Measurements from ENCODE around the gene KAT6B. TPM values are rescaled to one million over a fixed set of nuclear protein-coding genes. Genes with fewer than 3 reads are reported as not detected.

KAT6B gene
- polyA plus RNA-seq, 1 donor from 2014 or later: 11.5 TPM

DNA sequence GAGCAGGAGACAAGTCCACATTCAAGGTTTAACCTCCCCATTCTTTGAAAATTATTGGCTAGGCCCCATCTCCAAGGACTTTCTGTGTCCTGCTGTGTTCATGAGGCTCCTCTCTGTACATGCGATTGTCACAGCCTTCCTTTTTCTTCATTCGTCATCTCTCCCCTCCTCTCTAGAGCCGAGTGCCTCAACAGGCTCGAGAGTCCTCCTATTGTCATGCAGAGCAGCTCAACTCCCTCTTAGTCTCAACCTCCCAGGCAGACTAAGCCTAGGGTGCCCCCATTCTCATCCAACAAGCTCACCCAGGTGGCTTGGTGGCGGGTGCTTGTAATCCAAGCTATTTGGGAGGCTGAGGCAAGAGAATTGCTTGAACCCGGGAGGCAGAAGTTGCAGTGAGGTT, 249.9 kb downstream of the KAT6B start:
- Histone ChIP-seq H3K27me3 (ENCODE audit: insufficient read depth, low read depth, low read length) (no peaks in the 10 kb centered on the region), H3K79me2 (replicated peaks; ENCODE audit: insufficient read depth, low read length) (no peaks in the 10 kb centered on the region), H3K9ac (ENCODE audit: low read length) (no peak overlapping the region), H2AFZ (ENCODE audit: low read depth, low read length) (no peak overlapping the region), H3K4me3 (ENCODE audit: low read length) (no peak overlapping the region), H4K20me1 (ENCODE audit: insufficient read depth) (no peaks in the 10 kb centered on the region), H3K4me2 (ENCODE audit: low read length) (no peak overlapping the region), H3K9me3 (ENCODE audit: low read length) (no peaks in the 10 kb centered on the region), H3K36me3 (ENCODE audit: insufficient read depth, low read length) (no peaks in the 10 kb centered on the region), H3K9me2 (ENCODE audit: insufficient read depth, low read length) (no peaks in the 10 kb centered on the region), H3K27ac (ENCODE audit: low read length) (no peak overlapping the region), H3F3A (ENCODE audit: insufficient read depth, low read length, poor library complexity, severe bottlenecking) (no peaks in the 10 kb centered on the region)
- TF ChIP-seq SMC3 (conservative IDR thresholded peaks at IDR 0.05; ENCODE audit: poor library complexity): no peak
- no peak for TF ChIP-seq MXI1 (conservative IDR thresholded peaks at IDR 0.05; ENCODE audit: poor library complexity, severe bottlenecking)
- TF ChIP-seq RAD21 (conservative IDR thresholded peaks at IDR 0.05): no peak
- no peak for TF ChIP-seq EP300 (conservative IDR thresholded peaks at IDR 0.05; ENCODE audit: poor library complexity, severe bottlenecking)
- no peak for TF ChIP-seq POLR2AphosphoS5 (IDR thresholded peaks at IDR 0.05)
- TF ChIP-seq, protein P1, sequence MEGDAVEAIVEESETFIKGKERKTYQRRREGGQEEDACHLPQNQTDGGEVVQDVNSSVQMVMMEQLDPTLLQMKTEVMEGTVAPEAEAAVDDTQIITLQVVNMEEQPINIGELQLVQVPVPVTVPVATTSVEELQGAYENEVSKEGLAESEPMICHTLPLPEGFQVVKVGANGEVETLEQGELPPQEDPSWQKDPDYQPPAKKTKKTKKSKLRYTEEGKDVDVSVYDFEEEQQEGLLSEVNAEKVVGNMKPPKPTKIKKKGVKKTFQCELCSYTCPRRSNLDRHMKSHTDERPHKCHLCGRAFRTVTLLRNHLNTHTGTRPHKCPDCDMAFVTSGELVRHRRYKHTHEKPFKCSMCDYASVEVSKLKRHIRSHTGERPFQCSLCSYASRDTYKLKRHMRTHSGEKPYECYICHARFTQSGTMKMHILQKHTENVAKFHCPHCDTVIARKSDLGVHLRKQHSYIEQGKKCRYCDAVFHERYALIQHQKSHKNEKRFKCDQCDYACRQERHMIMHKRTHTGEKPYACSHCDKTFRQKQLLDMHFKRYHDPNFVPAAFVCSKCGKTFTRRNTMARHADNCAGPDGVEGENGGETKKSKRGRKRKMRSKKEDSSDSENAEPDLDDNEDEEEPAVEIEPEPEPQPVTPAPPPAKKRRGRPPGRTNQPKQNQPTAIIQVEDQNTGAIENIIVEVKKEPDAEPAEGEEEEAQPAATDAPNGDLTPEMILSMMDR (IDR thresholded peaks at IDR 0.05; ENCODE audit: poor library complexity, severe bottlenecking): no peak
- no peak for TF ChIP-seq TAF1 (IDR thresholded peaks at IDR 0.05; ENCODE audit: low read depth)
- TF ChIP-seq EZH2 (IDR thresholded peaks at IDR 0.05; ENCODE audit: borderline replicate concordance, insufficient read depth, low read length, poor library complexity, severe bottlenecking): no peak

DNA sequence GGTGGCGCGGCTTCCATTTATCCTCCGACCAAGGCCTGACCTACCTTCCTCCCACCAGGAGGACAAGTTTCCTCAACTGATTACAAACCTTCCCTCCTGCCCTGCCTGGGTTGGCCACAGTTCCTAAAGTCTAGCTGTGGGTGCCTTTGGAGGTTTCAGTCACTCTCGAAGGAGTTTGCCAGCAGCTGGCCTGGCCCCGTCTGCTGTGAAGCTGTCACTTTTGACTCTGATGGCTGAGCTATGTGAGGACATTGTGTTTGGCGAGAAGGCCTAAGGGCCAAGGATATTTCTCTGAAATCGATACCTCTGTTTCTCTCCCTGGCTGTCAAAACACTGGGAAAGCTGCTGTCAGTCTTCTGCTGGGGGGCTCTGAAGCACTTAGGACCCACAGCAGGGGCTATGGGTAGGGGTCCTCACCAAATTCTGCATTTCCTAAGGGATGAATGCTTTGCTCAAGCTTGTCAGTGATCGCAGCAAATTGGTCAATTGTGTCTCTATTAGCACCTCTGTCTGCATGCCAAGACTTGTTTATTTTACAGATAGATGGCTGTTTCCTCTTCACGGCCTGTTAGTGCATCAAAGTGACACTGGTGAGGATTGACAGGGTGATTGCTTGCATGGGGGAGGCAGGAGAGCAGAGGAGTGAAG, 253.2 kb downstream of the KAT6B start:
- no peaks in the 10 kb centered on the region for H3K9me3 ChIP-seq (ENCODE audit: low read length)
- TF ChIP-seq RAD21 (conservative IDR thresholded peaks at IDR 0.05): no peak
- TF ChIP-seq MXI1 (conservative IDR thresholded peaks at IDR 0.05; ENCODE audit: poor library complexity, severe bottlenecking): no peak
- TF ChIP-seq, protein P1 (IDR thresholded peaks at IDR 0.05; ENCODE audit: poor library complexity, severe bottlenecking): no peak
- TF ChIP-seq SMC3 (conservative IDR thresholded peaks at IDR 0.05; ENCODE audit: poor library complexity): no peak
- peak; percentile 82 for TF ChIP-seq EP300 (conservative IDR thresholded peaks at IDR 0.05; ENCODE audit: poor library complexity, severe bottlenecking)
- TF ChIP-seq TAF1 (IDR thresholded peaks at IDR 0.05; ENCODE audit: low read depth): no peak
- TF ChIP-seq EZH2 (IDR thresholded peaks at IDR 0.05; ENCODE audit: borderline replicate concordance, insufficient read depth, low read length, poor library complexity, severe bottlenecking): no peak
- TF ChIP-seq, protein P2, sequence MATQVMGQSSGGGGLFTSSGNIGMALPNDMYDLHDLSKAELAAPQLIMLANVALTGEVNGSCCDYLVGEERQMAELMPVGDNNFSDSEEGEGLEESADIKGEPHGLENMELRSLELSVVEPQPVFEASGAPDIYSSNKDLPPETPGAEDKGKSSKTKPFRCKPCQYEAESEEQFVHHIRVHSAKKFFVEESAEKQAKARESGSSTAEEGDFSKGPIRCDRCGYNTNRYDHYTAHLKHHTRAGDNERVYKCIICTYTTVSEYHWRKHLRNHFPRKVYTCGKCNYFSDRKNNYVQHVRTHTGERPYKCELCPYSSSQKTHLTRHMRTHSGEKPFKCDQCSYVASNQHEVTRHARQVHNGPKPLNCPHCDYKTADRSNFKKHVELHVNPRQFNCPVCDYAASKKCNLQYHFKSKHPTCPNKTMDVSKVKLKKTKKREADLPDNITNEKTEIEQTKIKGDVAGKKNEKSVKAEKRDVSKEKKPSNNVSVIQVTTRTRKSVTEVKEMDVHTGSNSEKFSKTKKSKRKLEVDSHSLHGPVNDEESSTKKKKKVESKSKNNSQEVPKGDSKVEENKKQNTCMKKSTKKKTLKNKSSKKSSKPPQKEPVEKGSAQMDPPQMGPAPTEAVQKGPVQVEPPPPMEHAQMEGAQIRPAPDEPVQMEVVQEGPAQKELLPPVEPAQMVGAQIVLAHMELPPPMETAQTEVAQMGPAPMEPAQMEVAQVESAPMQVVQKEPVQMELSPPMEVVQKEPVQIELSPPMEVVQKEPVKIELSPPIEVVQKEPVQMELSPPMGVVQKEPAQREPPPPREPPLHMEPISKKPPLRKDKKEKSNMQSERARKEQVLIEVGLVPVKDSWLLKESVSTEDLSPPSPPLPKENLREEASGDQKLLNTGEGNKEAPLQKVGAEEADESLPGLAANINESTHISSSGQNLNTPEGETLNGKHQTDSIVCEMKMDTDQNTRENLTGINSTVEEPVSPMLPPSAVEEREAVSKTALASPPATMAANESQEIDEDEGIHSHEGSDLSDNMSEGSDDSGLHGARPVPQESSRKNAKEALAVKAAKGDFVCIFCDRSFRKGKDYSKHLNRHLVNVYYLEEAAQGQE (IDR thresholded peaks at IDR 0.05; ENCODE audit: borderline replicate concordance): no peak
- peak; percentile 81 for TF ChIP-seq POLR2AphosphoS5 (IDR thresholded peaks at IDR 0.05)
- H2AFZ ChIP-seq (ENCODE audit: low read depth, low read length): no peak overlapping the region
- H3K27me3 ChIP-seq (ENCODE audit: insufficient read depth, low read depth, low read length): no peaks in the 10 kb centered on the region
- no peaks in the 10 kb centered on the region for H3K9me2 ChIP-seq (ENCODE audit: insufficient read depth, low read length)
- no peak overlapping the region for H3K27ac ChIP-seq (ENCODE audit: low read length)
- H3K4me2 ChIP-seq (ENCODE audit: low read length): no peak overlapping the region
- H3F3A ChIP-seq (ENCODE audit: insufficient read depth, low read length, poor library complexity, severe bottlenecking): no peaks in the 10 kb centered on the region
- no peaks in the 10 kb centered on the region for H4K20me1 ChIP-seq (ENCODE audit: insufficient read depth)
- no peaks in the 10 kb centered on the region for H3K36me3 ChIP-seq (ENCODE audit: insufficient read depth, low read length)
- H3K9ac ChIP-seq (ENCODE audit: low read length): no peak overlapping the region
- H3K4me3 ChIP-seq (ENCODE audit: low read length): no peak overlapping the region
- no peaks in the 10 kb centered on the region for H3K79me2 ChIP-seq (replicated peaks; ENCODE audit: insufficient read depth, low read length)
